ENCODE data around the gene TFAM.

The TFAM gene

DNA sequence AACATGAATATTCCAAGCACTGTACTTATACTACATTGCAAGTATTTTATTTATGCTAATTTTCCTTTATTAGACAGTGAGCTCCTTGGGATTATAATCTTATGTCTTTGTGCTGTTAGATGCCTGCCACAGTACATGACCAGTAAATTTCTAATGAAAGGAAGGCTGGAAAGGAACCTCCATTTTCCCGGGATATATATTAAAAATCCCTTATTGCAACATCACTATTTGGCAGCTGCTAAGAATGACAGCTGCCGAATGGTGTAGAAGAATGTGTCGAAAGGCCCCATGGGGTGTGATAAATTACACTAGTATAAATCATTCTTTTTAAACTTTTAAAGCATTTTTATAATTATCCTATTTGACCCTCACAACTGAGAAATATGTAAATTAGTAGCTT, 59.1 kb downstream of the TFAM start:
- no peaks in the 10 kb centered on the region for H3K36me3 ChIP-seq (ENCODE audit: control insufficient read depth in 1 of 2, insufficient read depth in 2 of 2, low read length in 2 of 2)
- H3K4me3 ChIP-seq (ENCODE audit: low read depth in 1 of 2, low read length in 2 of 2), result no peak overlapping the region
- no peak overlapping the region for H3K9ac ChIP-seq (ENCODE audit: low read depth in 1 of 2, low read length in 2 of 2)
- H3K9me3 ChIP-seq (ENCODE audit: control insufficient read depth in 1 of 2, low read length in 2 of 2), result no peaks in the 10 kb centered on the region
- no peaks in the 10 kb centered on the region for H3K4me1 ChIP-seq (ENCODE audit: control insufficient read depth in 1 of 2, insufficient read depth in 2 of 2, low read length in 2 of 2)
- no peak overlapping the region for H3K27ac ChIP-seq (ENCODE audit: low read depth, low read length)
- H3K27me3 ChIP-seq (ENCODE audit: control insufficient read depth in 1 of 2, insufficient read depth in 2 of 2, low read length in 2 of 2), result no peaks in the 10 kb centered on the region

DNA sequence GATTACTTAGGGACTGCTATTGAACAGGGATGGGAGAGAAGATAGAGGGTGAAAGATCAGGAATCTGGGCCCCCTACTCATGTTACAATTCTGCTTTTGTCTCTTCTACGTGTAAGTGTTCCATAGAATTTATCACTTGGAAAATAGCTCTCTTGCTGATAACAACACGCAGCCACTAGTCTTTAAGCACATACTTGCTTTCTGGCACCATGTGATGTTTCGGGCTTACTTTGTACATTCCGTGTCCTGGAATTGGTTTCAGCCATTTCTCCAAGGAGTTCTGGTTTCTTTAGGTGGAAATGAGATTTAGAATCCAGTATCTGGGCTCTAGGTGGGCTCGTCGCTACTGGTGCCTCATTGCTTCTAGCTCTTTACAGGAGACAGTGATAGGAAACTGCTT, 59.7 kb downstream of the TFAM start:
- H3K9me3 ChIP-seq (ENCODE audit: control insufficient read depth in 1 of 2, low read length in 2 of 2), result no peaks in the 10 kb centered on the region
- H3K27ac ChIP-seq (ENCODE audit: low read depth, low read length), result no peak overlapping the region
- no peaks in the 10 kb centered on the region for H3K36me3 ChIP-seq (ENCODE audit: control insufficient read depth in 1 of 2, insufficient read depth in 2 of 2, low read length in 2 of 2)
- H3K27me3 ChIP-seq (ENCODE audit: control insufficient read depth in 1 of 2, insufficient read depth in 2 of 2, low read length in 2 of 2), result no peaks in the 10 kb centered on the region
- H3K4me1 ChIP-seq (ENCODE audit: control insufficient read depth in 1 of 2, insufficient read depth in 2 of 2, low read length in 2 of 2), result no peaks in the 10 kb centered on the region
- no peak overlapping the region for H3K9ac ChIP-seq (ENCODE audit: low read depth in 1 of 2, low read length in 2 of 2)
- no peak overlapping the region for H3K4me3 ChIP-seq (ENCODE audit: low read depth in 1 of 2, low read length in 2 of 2)

GRCh38 chr10:58448121-58448935, 63.1 kb downstream of the TFAM start:
- Histone ChIP-seq H3K27ac (ENCODE audit: low read depth, low read length) (no peak overlapping the region), H3K4me1 (ENCODE audit: control insufficient read depth in 1 of 2, insufficient read depth in 2 of 2, low read length in 2 of 2) (no peaks in the 10 kb centered on the region), H3K27me3 (ENCODE audit: control insufficient read depth in 1 of 2, insufficient read depth in 2 of 2, low read length in 2 of 2) (no peaks in the 10 kb centered on the region), H3K4me3 (ENCODE audit: low read depth in 1 of 2, low read length in 2 of 2) (no peak overlapping the region), H3K9ac (ENCODE audit: low read depth in 1 of 2, low read length in 2 of 2) (no peak overlapping the region), H3K36me3 (ENCODE audit: control insufficient read depth in 1 of 2, insufficient read depth in 2 of 2, low read length in 2 of 2) (no peaks in the 10 kb centered on the region), H3K9me3 (ENCODE audit: control insufficient read depth in 1 of 2, low read length in 2 of 2) (no peaks in the 10 kb centered on the region)

All from duodenal mucosa (tissue), 2 donors.